ELR (cell line): ENCODE results near the gene MAML2.

Experiments used
- DNase-seq: peaks from one replicate; pipeline ENCODE4 v3.0.0-alpha.2; 2015; ENCODE audit warnings: low read depth

The MAML2 gene

GRCh38 chr11:96008161-96008720 is 334.8 kb downstream of the MAML2 start:
- DNase-seq = peak; percentile 54

GRCh38 chr11:96006037-96006436 is 337.0 kb downstream of the MAML2 start:
- no peak for DNase-seq

DNA sequence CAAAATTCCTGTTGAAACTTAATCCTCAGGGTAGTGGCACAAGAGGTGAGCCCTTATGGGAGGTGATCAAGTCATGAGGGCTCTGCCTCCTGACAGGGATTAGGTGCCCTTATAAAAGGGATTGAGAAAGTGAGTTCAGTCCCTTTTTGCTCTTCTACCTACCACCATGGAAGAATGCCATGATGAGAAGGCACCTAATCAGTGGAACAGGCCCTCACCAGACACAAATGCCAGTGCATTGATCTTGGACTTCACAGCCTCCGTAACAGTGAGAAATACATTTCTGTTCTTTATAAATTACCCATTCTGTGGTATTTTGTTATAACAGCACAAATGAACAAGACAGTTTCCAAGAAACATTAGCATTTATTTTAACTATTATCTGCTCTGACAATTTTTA is 338.1 kb downstream of the MAML2 start:
- DNase-seq = no peak

GRCh38 chr11:96002754-96003290 is 340.2 kb downstream of the MAML2 start:
- DNase-seq = no peak

- DNase-seq = no peak
Observed at GRCh38 chr11:96002339-96002738, 340.7 kb downstream of the MAML2 start.

DNA sequence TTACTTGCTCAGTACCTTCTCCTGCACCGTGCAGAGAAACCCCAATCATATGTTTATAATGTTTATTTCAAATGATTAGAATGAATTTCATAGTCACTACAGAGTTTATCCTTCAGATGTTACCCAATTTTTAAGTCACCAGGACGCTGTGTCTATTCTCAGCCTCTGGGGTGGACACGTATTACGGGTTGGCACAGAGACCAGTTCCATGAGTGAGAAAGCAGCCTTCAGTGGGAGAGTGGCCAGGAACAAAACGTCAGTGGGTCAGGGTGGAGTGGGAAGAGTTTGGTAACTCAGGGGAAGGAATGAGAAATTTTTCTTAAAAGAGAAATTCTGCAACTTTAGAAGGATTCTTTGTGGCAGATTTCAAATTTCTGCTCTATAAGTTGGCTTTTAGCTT is 342.0 kb downstream of the MAML2 start:
- DNase-seq = no peak

DNA sequence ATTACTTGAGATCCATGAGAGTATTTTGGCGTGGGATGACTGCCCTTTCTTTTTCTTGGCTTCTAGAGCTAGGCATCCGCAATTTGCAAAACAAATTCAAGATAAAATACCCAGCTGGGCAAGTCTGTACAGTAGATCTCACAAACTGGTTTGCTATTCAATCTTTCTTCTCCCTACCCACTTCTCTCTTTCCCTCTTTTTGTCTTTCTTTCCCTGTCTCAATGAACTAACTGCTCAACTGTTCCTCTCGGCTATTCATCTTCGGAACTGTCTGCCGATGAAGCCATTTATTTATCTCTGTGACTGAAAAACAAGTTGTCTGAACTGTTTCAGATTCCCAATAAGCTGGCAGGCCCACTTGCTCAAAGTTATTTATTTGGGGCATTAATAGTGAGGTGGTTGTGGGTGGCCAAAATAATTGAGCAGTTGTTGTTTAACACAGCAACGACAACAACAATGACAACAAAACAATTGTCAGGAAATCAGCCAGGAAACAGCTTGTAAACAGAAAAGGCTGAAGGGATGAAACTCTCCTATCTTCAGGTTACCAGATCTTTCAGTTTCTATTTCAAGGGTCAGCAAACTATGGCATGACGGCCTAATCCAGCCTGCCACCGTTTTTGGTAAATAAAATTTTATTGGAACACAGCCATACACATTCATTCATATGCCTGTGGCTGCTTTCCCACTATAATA is 343.1 kb downstream of the MAML2 start:
- no peak for DNase-seq

- no peak for DNase-seq
Observed at GRCh38 chr11:95996621-95997235, 346.3 kb downstream of the MAML2 start.

DNA sequence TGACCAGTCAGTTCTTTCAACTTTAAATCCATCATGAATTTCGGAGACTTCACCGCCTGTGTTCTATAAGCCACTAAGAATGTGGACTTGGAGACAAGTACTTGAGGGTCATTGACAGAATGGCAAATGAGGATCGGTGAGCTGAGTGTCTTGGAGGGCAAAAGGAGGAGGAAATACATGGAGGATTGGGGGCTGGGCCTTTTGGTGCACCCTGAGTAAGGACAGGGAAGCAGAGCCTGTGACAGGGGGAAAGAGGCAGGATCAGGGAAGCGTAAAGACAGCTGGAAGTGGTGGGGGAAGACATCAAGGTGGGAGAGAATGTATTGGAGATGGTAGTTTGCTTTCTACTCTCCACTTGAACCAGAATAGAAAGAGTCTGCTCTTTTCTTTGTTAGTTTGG is 348.7 kb downstream of the MAML2 start:
- DNase-seq = no peak

GRCh38 chr11:95993438-95994298 is 349.3 kb downstream of the MAML2 start:
- DNase-seq = no peak

DNA sequence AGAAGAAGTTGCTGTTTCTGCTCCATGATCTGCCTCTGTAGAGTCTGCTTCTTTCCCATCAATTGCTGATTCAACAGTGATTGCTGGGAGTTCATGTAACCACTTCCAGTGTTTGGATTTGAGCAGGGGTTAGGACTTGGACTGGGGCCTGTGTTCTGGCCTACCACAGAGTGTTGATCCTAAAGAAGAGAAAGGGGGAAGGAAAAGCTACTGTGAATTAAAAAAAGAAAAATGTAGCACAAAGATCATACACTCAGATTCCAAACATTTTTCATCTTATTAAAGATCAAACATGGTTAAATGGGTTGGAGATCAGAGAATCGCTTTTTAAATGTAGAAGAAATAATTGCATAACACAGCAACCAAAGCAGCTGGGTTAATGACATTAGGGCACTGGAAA is 351.4 kb downstream of the MAML2 start:
- DNase-seq = no peak

GRCh38 chr11:95991101-95991500 is 351.9 kb downstream of the MAML2 start:
- no peak for DNase-seq

- no peak for DNase-seq
Observed at GRCh38 chr11:95989780-95990179, 353.2 kb downstream of the MAML2 start.

GRCh38 chr11:95989076-95989605 is 353.9 kb downstream of the MAML2 start:
- no peak for DNase-seq

- no peak for DNase-seq
Observed at GRCh38 chr11:95985174-95985808, 357.7 kb downstream of the MAML2 start.

DNA sequence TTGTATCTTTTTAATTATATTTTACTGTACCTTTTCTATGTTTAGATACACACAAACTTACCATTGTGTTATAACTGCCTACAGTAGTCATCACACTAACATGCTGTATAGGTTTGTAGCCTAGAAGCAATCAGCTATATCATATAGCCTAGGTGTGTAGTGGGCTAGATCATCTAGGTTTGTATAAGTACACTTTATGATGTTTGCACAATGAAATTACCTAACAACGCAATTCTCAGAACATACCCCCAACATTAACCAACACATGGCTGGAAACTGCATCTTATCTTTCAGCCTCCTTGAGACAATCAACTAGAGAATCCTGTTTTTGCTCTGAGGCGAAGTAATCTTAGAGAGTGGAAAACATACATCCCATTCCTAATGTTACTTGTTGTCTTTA is 358.9 kb downstream of the MAML2 start:
- no peak for DNase-seq

DNA sequence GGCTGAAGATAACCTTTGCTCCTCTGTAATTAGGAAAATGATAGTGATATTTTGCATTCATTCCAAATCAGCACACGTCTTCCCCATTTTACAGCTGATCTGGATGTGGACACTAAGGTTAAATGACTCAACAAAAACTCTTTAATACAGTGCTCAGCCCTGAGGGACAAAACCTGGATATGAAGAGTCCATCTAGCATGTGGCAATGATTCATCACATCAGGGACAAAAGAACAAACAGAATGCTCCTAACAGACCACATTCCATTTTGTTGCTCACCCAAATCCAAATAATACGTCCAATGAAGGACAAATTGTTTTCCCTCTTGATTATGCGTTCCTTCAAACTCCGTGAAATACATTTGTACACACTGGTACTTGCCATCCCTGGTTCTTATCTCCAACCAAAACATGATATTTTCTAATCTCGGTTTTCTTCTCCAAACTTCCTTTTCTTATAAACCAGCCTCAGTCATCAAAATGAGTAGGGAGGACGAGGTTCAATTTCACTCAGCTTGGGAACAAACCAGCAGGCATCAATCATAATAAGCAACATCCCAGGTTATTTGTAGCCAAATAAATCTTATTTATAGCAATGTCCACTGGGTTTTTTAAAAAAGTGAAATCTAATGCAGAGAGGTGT is 365.3 kb downstream of the MAML2 start:
- peak; percentile 76 for DNase-seq

DNA sequence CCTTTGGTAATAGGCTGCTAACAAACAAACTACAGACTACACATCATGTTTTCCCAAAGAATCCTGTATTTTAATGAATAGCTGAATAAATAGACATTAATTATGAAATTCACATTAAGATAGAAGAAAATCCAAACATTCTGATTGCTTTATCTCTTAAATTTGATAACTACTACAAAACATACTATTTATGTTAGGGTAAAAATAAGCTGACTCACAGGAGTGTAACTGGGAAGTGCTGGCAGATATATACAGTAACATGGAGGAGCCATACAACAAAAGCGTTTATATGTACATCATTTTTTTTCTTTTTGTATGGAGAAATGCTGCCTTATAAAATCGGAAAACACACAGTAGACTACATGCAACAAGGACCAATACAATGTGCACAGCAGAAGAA is 366.4 kb downstream of the MAML2 start:
- DNase-seq = no peak

DNA sequence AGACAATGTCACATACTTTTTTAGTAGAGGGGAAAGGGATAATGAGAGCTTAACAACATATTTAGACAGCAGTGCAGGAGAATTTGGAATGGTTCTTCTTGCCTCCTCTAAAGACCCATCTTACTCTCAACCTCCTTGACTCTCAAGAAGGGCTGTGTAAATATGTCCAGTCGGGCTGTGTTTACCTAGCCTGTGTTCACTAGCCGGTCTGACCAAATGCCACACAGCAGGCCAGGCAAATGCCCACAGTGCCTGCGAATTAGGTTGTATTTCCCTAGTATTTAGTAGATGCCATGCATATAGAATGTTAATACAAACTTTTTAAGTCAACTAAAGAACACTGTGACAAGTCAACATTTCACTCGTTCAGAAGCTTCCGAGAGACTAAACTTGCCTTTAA is 367.7 kb downstream of the MAML2 start:
- no peak for DNase-seq

GRCh38 chr11:95972060-95972459 is 370.9 kb downstream of the MAML2 start:
- no peak for DNase-seq

- DNase-seq = peak; percentile 50
Observed at GRCh38 chr11:95968585-95968984, 374.4 kb downstream of the MAML2 start.
